Erythroblast (primary cell): ENCODE results near the gene COL25A1.

Experiments
- GATA1 ChIP-seq: IDR thresholded peaks from 2 replicates; pipeline ENCODE4 v1.6.1; 2011; ENCODE audit warnings: low read depth, mild to moderate bottlenecking, control low read depth, low read length, moderate library complexity
- POLR2A ChIP-seq: IDR thresholded peaks from 2 replicates; pipeline ENCODE4 v1.6.1; 2011; ENCODE audit warnings: mild to moderate bottlenecking, low read length

GRCh38 chr4:108919226-108919893 lies 383.1 kb downstream of the COL25A1 start:
- no peak for TF ChIP-seq POLR2A
- no peak for TF ChIP-seq GATA1
